Muscle of leg (tissue), 11 donors: ENCODE data around the gene NTF4. TPM values are rescaled to one million over a fixed set of nuclear protein-coding genes. Genes with fewer than 3 reads are reported as not detected.
A peak's percentile ranks its signal among the peaks of the same experiment; 100 is the strongest.

Experiments
- DNase-seq: peaks from one replicate; pipeline ENCODE4 v3.0.0; 2013
- H3K27ac ChIP-seq: one replicate; pipeline ENCODE4 v1.5.1; 2013; ENCODE audit warnings: mild to moderate bottlenecking, low read length, control low read depth
- H3K27me3 ChIP-seq: one replicate; pipeline ENCODE4 v1.6.1; 2013; ENCODE audit warnings: low read length; ENCODE audit not compliant: control insufficient read depth, insufficient read depth
- H3K36me3 ChIP-seq: one replicate; pipeline ENCODE4 v1.6.1; 2013; ENCODE audit warnings: low read length; ENCODE audit not compliant: control insufficient read depth, insufficient read depth
- H3K4me1 ChIP-seq: one replicate; pipeline ENCODE4 v1.6.1; 2013; ENCODE audit warnings: low read length; ENCODE audit not compliant: control insufficient read depth, insufficient read depth
- H3K4me3 ChIP-seq: one replicate; pipeline ENCODE4 v1.5.1; 2013; ENCODE audit warnings: low read length, control low read depth
- H3K9me3 ChIP-seq: replicated peaks from 2 replicates; pipeline ENCODE4 v1.6.1; 2013; ENCODE audit warnings: low read depth, low read length; ENCODE audit not compliant: control insufficient read depth
- WGBS: methylation state at CpG from one replicate; pipeline ENCODE4 v1.1.5; 2013; ENCODE audit warnings: missing lambda C conversion rate; ENCODE audit not compliant: insufficient coverage; 5-methylcytosine and 5-hydroxymethylcytosine counted together
- polyA plus RNA-seq, 8 donors: library from polyadenylated mRNA; unstranded; fragments of 120-200 nt; gene quantifications; one replicate each; pipeline versions ENCODE4 v1.2.1 to v1.2.3, GENCODE V29; 2013; ENCODE audit warnings: inconsistent platforms in 1 of 8, low replicate concordance in 1 of 8; ENCODE audit not compliant: insufficient read length in 8 of 8, insufficient read depth in 1 of 8
- total RNA-seq: library from RNA; stranded (reverse); fragments of 120-200 nt; gene quantifications from one replicate; pipeline ENCODE4 v1.2.4, GENCODE V29; 2013

Gene NTF4
- total and polyA plus RNA-seq, 9 donors = 1.6 to 5.2 (median 3.5) TPM

DNA sequence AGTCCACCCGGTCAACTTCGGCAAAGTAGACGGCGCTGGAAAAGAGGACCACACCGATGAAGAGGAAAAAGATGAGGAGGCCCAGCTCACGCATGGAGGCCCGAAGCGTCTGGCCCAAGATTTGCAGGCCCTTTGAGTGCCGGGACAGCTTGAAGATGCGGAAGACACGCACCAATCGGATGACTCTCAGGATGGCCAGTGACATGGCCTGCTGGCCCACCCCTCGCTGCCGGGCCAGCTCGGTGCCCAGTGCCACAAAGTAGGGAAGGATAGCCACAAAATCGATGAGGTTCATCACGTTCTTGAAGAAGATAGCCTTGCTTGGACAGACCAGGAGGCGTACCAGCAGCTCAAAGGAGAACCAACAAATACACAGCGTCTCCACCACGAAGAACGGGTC, 5.8 kb upstream of the NTF4 start:
- no peaks in the 10 kb centered on the region for H3K36me3 ChIP-seq
- H3K4me3 ChIP-seq = no peak overlapping the region
- DNase-seq = no peak
- 91% methylated on average over 21 of the region's 21 CpGs for WGBS
- H3K27me3 ChIP-seq = peaks cover 80% of the 10 kb centered on the region
- H3K27ac ChIP-seq = no peak overlapping the region
- no peaks in the 10 kb centered on the region for H3K9me3 ChIP-seq
- peaks cover 27% of the 10 kb centered on the region for H3K4me1 ChIP-seq

DNA sequence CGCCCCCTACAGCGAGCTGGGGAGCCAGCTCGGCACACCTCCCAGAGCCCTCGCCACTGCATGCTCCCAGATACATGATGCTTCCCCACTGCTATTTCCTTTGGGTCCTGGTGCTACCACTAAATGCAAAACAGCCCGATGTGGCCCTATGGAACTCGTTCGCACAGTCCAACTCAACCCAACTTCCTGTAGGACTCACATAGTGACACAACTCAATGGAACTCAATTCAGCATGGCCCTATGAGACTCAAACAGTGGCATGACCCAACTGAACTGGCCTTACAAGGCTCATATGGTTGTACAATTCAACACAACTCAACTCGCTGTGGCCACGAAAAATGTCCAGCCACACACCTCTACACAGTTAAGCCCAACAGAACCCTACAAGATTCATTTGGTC, 4.4 kb upstream of the NTF4 start:
- Histone ChIP-seq H3K4me1 (peaks cover 36% of the 10 kb centered on the region), H3K4me3 (no peak overlapping the region), H3K36me3 (no peaks in the 10 kb centered on the region), H3K9me3 (no peaks in the 10 kb centered on the region), H3K27me3 (peaks cover 85% of the 10 kb centered on the region), H3K27ac (no peak overlapping the region)
- WGBS = 80% methylated on average over 7 of the region's 9 CpGs
- no peak for DNase-seq

DNA sequence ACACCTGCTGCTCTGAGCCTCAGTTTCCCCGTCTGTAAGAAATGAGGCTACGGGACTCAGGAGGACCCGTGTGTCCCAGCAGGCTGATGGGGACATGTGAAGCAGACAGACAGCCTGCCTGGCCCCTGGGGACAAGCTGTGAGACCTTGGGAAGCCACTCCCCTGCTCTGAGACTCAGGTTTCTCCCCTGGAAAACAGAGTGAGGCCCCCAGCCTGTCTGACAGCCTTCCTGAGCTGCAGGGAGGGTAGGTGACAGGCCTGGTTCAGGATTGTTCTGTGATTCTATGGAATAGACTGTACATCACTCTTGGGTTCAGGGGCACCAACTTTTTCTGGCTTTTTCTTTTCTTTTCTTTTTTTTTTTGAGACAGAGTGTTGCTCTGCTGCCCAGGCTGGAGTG, 2.9 kb upstream of the NTF4 start:
- peaks cover 78% of the 10 kb centered on the region for H3K27me3 ChIP-seq
- no peak overlapping the region for H3K4me3 ChIP-seq
- H3K9me3 ChIP-seq = no peaks in the 10 kb centered on the region
- no peaks in the 10 kb centered on the region for H3K36me3 ChIP-seq
- peaks cover 31% of the 10 kb centered on the region for H3K4me1 ChIP-seq
- 67% methylated on average over 3 of the region's 3 CpGs for WGBS
- no peak for DNase-seq
- H3K27ac ChIP-seq = no peak overlapping the region

DNA sequence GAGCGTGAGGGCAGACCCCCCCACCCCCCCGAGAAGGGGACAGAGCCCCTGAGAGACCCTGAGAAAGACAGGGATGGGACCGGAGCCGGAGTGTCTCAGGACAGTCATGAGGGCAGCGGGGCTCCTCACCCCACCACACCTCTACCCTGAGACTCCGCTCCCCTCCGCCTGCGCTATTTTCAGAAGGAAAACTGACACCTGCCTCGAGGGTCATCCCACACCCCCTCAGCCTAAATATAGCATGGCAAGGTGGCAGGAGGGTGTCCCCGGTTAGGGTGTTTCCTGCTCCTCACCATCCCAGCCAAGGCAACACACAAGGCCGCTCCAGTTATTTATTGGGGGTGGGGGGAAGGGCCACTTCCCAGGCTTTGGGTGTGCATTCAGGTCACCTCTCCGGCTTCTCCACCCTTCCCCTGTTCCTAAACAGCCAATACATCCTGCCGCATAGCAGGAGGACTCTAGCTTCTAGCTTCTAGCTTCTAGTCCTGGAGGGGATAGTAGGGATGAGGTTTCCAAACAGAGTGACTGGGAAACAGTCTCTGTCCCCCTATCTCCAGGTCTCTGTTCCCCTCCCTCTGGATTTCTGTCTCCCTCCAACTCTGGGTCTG, 1.4 kb upstream of the NTF4 start:
- H3K36me3 ChIP-seq = no peaks in the 10 kb centered on the region
- H3K27me3 ChIP-seq = peaks cover 73% of the 10 kb centered on the region
- no peak overlapping the region for H3K4me3 ChIP-seq
- no CpG with 5 or more reads among the region's 13 CpGs for WGBS
- DNase-seq = peak; percentile 53
- no peaks in the 10 kb centered on the region for H3K9me3 ChIP-seq
- H3K4me1 ChIP-seq = peaks cover 28% of the 10 kb centered on the region
- H3K27ac ChIP-seq = peak overlapping the region; percentile 47

DNA sequence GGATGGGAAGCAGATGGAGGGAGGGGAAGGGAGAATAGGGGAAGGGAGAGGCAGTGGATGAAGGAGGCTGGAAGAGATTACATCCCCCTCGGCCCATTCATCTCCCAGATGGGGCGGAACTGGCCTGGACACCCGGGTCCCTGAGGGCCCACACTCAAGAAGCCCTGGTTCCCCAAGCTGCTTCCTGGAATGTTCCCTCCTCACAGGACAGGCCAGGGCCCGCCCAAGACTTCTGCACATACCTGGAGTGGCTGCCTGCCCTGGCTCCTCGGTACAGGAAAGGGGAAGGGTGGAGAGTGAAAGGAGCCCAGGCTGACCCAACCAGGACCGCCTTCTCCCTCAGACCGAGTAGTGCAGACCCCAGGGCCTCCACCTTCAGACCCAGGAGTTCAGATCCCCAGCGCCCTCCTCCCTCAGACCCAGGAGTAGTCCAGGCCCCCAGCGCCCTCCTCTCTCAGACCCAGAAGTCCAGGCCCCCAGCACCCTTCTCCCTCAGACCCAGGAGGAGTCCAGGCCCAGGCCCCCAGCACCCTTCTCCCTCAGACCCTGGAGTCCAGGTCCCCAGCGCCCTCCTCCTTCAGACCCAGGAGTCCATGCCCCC, 489 bp downstream of the NTF4 start:
- no peak overlapping the region for H3K27ac ChIP-seq
- 30% methylated on average over 3 of the region's 10 CpGs for WGBS
- H3K9me3 ChIP-seq = no peaks in the 10 kb centered on the region
- DNase-seq = no peak
- H3K4me3 ChIP-seq = no peak overlapping the region
- peaks cover 72% of the 10 kb centered on the region for H3K27me3 ChIP-seq
- peaks cover 28% of the 10 kb centered on the region for H3K4me1 ChIP-seq
- H3K36me3 ChIP-seq = no peaks in the 10 kb centered on the region

DNA sequence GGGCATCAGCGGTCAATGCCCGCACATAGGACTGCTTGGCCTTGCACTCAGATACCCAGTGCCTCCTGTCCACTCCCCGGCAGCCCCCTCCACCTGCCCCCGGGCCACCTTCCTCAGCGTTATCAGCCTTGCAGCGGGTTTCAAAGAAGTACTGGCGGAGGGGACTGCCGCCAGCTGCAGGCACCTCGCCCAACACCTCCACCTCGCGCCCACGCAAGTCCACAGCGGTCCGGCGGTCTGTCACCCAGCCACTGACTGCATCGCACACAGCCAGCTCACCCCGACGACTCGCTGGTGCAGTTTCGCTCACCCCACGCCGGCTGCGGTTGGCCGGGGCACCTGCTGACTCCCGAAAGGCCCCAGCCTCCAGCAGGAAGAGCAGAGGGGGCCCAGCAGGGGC, 3.2 kb downstream of the NTF4 start:
- Histone ChIP-seq H3K4me3 (no peak overlapping the region), H3K27me3 (peaks cover 78% of the 10 kb centered on the region), H3K4me1 (peaks cover 34% of the 10 kb centered on the region), H3K36me3 (no peaks in the 10 kb centered on the region), H3K9me3 (no peaks in the 10 kb centered on the region), H3K27ac (no peak overlapping the region)
- no peak for DNase-seq
- WGBS = 68% methylated on average over 25 of the region's 25 CpGs

DNA sequence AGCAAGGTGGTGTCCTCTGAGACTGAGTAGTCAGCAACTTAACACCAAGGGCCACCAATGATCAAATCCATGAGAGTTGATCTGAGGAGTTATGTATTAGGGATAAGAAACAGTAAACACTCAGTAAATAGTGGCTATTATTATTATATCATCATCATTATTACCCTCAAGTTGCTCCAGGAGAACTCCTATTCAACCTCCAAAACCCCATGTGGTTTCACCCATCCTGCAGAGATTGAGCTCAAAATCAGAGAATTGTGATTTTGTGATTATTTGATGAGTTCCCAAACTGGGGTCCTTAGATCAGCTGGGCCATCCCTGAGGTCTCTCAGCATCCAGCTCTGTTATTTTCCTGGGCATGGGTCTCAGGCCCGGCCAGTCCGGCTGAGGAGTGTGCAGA, 3.6 kb downstream of the NTF4 start:
- no peak for DNase-seq
- H3K9me3 ChIP-seq = no peaks in the 10 kb centered on the region
- 97% methylated on average over 2 of the region's 2 CpGs for WGBS
- no peak overlapping the region for H3K4me3 ChIP-seq
- H3K36me3 ChIP-seq = no peaks in the 10 kb centered on the region
- H3K27ac ChIP-seq = no peak overlapping the region
- H3K27me3 ChIP-seq = peaks cover 78% of the 10 kb centered on the region
- peaks cover 34% of the 10 kb centered on the region for H3K4me1 ChIP-seq

DNA sequence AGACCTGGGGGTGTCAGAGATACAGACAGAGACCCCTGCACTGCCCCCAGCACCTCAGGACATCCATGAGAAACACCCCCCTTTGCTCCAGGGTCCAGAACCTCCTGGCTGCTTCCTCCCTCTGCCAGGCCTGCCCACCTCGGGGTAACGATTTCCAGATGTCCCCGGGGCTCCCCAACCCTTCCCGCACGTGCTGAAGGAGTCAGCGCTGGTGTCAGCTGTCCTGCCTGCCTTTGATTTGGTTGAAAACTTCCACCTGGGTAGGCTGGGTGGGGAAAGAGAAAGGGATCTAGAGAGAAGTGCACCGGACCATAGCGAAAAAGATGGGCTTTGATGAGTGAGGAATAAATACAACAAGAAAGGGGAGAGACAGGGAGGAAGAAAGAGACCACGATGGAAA, 5.6 kb downstream of the NTF4 start:
- Histone ChIP-seq H3K27me3 (peaks cover 74% of the 10 kb centered on the region), H3K27ac (no peak overlapping the region), H3K9me3 (no peaks in the 10 kb centered on the region), H3K4me3 (no peak overlapping the region), H3K4me1 (peaks cover 22% of the 10 kb centered on the region), H3K36me3 (no peaks in the 10 kb centered on the region)
- 8% methylated on average over 6 of the region's 9 CpGs for WGBS
- DNase-seq = no peak

DNA sequence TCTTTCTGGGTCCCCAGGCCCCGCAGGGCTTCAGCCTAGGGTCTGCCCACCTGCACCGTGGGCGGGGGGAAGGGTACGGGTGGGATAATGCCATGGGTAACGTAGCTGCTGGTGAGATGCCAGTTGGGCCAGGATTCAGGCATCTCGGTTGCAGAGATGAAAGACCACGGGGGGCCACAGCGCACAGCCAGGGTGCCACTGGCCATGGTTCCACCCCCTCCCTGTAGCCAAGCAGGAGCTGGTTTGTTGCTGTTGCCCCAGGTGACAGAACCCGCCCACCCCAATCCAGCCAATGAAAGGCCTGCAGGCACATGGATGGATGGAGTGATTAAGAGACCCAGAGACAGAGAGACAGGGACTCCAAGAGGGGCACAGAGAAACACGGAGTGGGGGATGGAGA, 6.1 kb downstream of the NTF4 start:
- 24% methylated on average over 5 of the region's 10 CpGs for WGBS
- H3K4me3 ChIP-seq = no peak overlapping the region
- H3K4me1 ChIP-seq = peaks cover 22% of the 10 kb centered on the region
- no peak for DNase-seq
- peaks cover 74% of the 10 kb centered on the region for H3K27me3 ChIP-seq
- H3K9me3 ChIP-seq = no peaks in the 10 kb centered on the region
- no peaks in the 10 kb centered on the region for H3K36me3 ChIP-seq
- H3K27ac ChIP-seq = no peak overlapping the region

DNA sequence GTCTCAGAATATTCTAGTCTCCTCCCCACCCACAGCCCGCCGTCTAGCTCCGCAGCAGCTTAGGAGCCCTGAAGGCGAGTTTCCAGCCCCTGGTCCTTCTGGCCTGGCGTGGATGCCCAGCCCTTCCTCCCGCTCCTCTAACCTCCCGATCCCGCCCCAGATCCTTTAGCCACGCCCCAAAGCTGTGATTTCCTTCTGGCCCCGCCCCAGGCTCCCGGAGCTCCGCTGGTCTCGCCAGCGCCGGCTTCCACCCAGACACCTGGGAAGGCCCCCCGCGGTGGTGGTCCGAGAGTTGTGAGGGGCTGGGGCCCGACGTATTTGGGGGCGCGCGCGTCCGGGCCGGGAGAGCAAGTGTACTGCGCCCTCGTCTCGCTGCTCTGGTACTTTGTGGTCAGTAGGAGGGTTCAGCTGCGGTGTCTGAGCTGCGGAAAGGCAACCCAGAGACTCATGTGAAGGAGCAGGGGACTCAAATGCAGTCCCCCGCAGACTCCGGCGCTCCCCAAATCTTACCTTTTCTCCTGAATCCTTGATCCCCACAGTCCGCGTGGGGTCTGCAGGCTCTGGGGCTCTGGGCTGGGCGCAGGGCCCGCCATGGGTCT, 6.9 kb downstream of the NTF4 start, which contains the start of gene CGB7:
CGB7 (minus strand) TSS at position 114 of the 599 bp plus-strand sequence. CDS start 2,374 bp downstream, outside the sequence.
- H3K27ac ChIP-seq = no peak within 1 kb of the TSS
- peaks cover 72% of the 10 kb centered on the region for H3K27me3 ChIP-seq
- H3K4me1 ChIP-seq = peaks cover 22% of the 10 kb centered on the region
- H3K36me3 ChIP-seq = no peaks in the 10 kb centered on the region
- peak; percentile 47 for DNase-seq
- peak within 1 kb of the TSS; percentile 51 for H3K4me3 ChIP-seq
- WGBS = under 1% methylated on average over 24 of the region's 38 CpGs
- H3K9me3 ChIP-seq = no peaks in the 10 kb centered on the region
